ENCODE results near the gene TSPAN9.

GRCh38 chr12:3081886-3082285 lies 4.7 kb downstream of the TSPAN9 start:
- no peak for TF ChIP-seq POLR2A (IDR thresholded peaks at IDR 0.05)
- TF ChIP-seq, protein P1, sequence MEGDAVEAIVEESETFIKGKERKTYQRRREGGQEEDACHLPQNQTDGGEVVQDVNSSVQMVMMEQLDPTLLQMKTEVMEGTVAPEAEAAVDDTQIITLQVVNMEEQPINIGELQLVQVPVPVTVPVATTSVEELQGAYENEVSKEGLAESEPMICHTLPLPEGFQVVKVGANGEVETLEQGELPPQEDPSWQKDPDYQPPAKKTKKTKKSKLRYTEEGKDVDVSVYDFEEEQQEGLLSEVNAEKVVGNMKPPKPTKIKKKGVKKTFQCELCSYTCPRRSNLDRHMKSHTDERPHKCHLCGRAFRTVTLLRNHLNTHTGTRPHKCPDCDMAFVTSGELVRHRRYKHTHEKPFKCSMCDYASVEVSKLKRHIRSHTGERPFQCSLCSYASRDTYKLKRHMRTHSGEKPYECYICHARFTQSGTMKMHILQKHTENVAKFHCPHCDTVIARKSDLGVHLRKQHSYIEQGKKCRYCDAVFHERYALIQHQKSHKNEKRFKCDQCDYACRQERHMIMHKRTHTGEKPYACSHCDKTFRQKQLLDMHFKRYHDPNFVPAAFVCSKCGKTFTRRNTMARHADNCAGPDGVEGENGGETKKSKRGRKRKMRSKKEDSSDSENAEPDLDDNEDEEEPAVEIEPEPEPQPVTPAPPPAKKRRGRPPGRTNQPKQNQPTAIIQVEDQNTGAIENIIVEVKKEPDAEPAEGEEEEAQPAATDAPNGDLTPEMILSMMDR (IDR thresholded peaks at IDR 0.05) = no peak
